PC-9 (cell line): ENCODE data around the gene ANKS1B. TPM values are rescaled to one million over a fixed set of nuclear protein-coding genes. Genes with fewer than 3 reads are reported as not detected.

Experiments
- BruUV-seq: library from RNA; stranded (reverse); fragments of 400-500 nt; replicated peaks from 2 replicates; lab custom pipeline; 2021; lab: Mats Ljungman, UMichigan
- CTCF ChIA-PET: fragments of 300-600 bp; sonication (Branson Sonifier 250); formaldehyde crosslinking; loops from one replicate; lab custom pipeline; 2022; ENCODE audit warnings: antibody characterized with exemption; lab: Charles Lee
- POLR2A ChIA-PET: fragments of 300-600 bp; sonication (Branson Sonifier 250); formaldehyde crosslinking; loops from one replicate; lab custom pipeline; 2022; ENCODE audit warnings: antibody characterized with exemption; ENCODE audit not compliant: unreplicated experiment; lab: Charles Lee
- DNase-seq, 2 experiments: peaks; one replicate each; pipeline versions ENCODE4 v3.0.0 to v3.0.0-alpha.2; 2015 to 2022; ENCODE audit warnings: mixed read lengths in 1 of 2
- H2AFZ ChIP-seq: fragments of 200-600 bp; sonication (generic); 2 replicates; pipeline ENCODE4 v1.8.1; 2017; ENCODE audit warnings: antibody characterized with exemption
- H3F3A ChIP-seq: fragments of 200-600 bp; sonication (generic); 2 replicates; pipeline ENCODE4 v1.8.1; 2017; ENCODE audit warnings: antibody characterized with exemption, mild to moderate bottlenecking, low read depth; ENCODE audit not compliant: insufficient read depth
- H3K27ac ChIP-seq: fragments of 200-600 bp; sonication (generic); 2 replicates; pipeline ENCODE4 v1.6.1; 2016; ENCODE audit warnings: mixed run types
- H3K27me3 ChIP-seq: fragments of 200-600 bp; sonication (generic); 2 replicates; pipeline ENCODE4 v1.6.1; 2016; ENCODE audit warnings: low read depth, mixed run types; ENCODE audit not compliant: insufficient read depth
- H3K36me3 ChIP-seq: fragments of 200-600 bp; sonication (generic); 2 replicates; pipeline ENCODE4 v1.6.1; 2016; ENCODE audit warnings: low read depth, mixed run types
- H3K4me1 ChIP-seq: fragments of 200-600 bp; sonication (generic); replicated peaks from 2 replicates; pipeline ENCODE4 v1.6.1; 2016; ENCODE audit warnings: mixed run types; ENCODE audit not compliant: insufficient read depth
- H3K4me2 ChIP-seq: fragments of 200-600 bp; sonication (generic); 2 replicates; pipeline ENCODE4 v1.6.1; 2017; ENCODE audit warnings: mixed run types
- H3K4me3 ChIP-seq: fragments of 200-600 bp; sonication (generic); 2 replicates; pipeline ENCODE4 v1.6.1; 2016; ENCODE audit warnings: mixed run types
- H3K79me2 ChIP-seq: fragments of 200-600 bp; sonication (generic); 2 replicates; pipeline ENCODE4 v1.6.1; 2017; ENCODE audit warnings: low read depth, mixed run types
- H3K9me2 ChIP-seq: fragments of 200-600 bp; sonication (generic); 2 replicates; pipeline ENCODE4 v1.8.1; 2017; ENCODE audit warnings: mild to moderate bottlenecking; ENCODE audit not compliant: insufficient read depth
- H3K9me3 ChIP-seq: fragments of 200-600 bp; sonication (generic); 2 replicates; pipeline ENCODE4 v1.8.1; 2016; ENCODE audit warnings: low read depth; ENCODE audit not compliant: insufficient read depth
- H4K20me1 ChIP-seq: fragments of 200-600 bp; sonication (generic); 2 replicates; pipeline ENCODE4 v1.8.1; 2017; ENCODE audit not compliant: insufficient read depth
- CTCF ChIP-seq: fragments of 200-600 bp; sonication (generic); conservative IDR thresholded peaks from 2 replicates; pipeline ENCODE4 v1.6.1; 2017; ENCODE audit warnings: mixed run types, antibody characterized with exemption, mild to moderate bottlenecking, moderate library complexity
- EZH2 ChIP-seq: fragments of 200-600 bp; sonication (generic); IDR thresholded peaks from 2 replicates; pipeline ENCODE4 v1.8.0; 2017; ENCODE audit warnings: antibody characterized with exemption, low read depth
- intact Hi-C: fragments of 100-400 bp; cut with micrococcal nuclease; formaldehyde crosslinking; loops from one replicate; pipeline ENCODE4 v1.10.0; 2022; ENCODE audit not compliant: unreplicated experiment
- total RNA-seq: library from RNA; stranded (reverse); gene quantifications from 2 replicates; pipeline ENCODE4 v1.2.3, GENCODE V29; 2021

The ANKS1B gene
- total RNA-seq, 1 experiment from 2014 or later = not detected

DNA sequence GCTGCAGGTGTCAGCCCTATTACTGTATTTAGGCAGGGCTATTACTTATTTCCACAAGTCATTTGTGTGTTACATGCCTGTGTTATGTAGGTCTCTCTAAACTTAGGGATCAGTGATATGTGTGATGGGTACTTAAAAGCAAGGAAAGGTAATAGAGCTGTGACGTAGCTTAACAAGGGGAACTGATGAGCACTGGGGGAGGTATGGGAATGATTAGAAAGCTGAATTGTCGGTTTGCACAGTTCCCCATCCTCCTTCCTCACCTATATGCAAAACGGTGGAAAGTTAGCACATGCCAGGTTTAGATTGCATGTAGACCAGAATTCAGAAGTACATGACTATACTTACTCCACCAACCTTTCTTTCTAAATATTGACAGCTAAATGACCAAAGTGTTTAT is 831.4 kb downstream of the ANKS1B start:
- CTCF ChIA-PET = no interaction called here
- POLR2A ChIA-PET = no interaction called here
- Histone ChIP-seq H3K4me3 (no peak overlapping the region), H3K36me3 (no peaks in the 10 kb centered on the region), H3K4me1 (no peaks in the 10 kb centered on the region), H3K9me2 (no peaks in the 10 kb centered on the region), H3K79me2 (no peaks in the 10 kb centered on the region), H3K27ac (no peak overlapping the region), H3F3A (no peaks in the 10 kb centered on the region), H3K9me3 (no peaks in the 10 kb centered on the region), H2AFZ (no peak overlapping the region), H3K4me2 (no peak overlapping the region), H4K20me1 (no peaks in the 10 kb centered on the region), H3K27me3 (peaks cover 4% of the 10 kb centered on the region; the same call in 1 of the 2 replicates)
- TF ChIP-seq EZH2 (no peak), CTCF (no peak)
- BruUV-seq = no TSS peak
- intact Hi-C loops = no loop called here
- DNase-seq = no peak

DNA sequence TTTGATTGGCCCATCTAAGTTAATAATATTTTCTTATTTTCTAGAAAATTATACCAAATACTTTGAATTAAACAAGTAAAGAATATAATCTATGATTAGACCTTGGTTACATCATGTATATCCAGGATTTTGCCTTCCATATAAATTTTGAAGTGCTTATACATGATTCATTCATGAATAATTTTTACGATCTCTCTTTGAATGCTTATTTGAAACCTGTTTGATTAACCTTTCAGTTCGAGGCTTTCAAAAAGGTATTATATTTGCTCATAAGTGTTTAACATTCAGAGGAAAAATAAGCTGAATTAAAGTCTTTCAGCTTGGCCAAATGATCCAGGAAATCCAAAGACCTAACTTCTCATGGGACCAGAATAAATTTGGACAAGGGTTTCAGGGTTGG is 832.4 kb downstream of the ANKS1B start:
- Histone ChIP-seq H2AFZ (no peak overlapping the region), H3K4me3 (no peak overlapping the region), H3F3A (no peaks in the 10 kb centered on the region), H3K9me2 (no peaks in the 10 kb centered on the region), H3K36me3 (no peaks in the 10 kb centered on the region), H4K20me1 (no peaks in the 10 kb centered on the region), H3K27ac (no peak overlapping the region), H3K4me2 (no peak overlapping the region), H3K9me3 (no peaks in the 10 kb centered on the region), H3K79me2 (no peaks in the 10 kb centered on the region), H3K27me3 (peaks cover 4% of the 10 kb centered on the region; the same call in 1 of the 2 replicates), H3K4me1 (no peaks in the 10 kb centered on the region)
- TF ChIP-seq CTCF = no peak
- TF ChIP-seq EZH2 = no peak
- intact Hi-C loops = no loop called here
- ChIA-PET POLR2A (interaction anchor here (0.6 kb wide), 1 partner anchor 33 kb away, joined by 5 read pairs; no protein-coding TSS in a partner anchor), CTCF (no interaction called here)
- no peak for DNase-seq
- BruUV-seq = no TSS peak

- Histone ChIP-seq H3K27ac (no peak overlapping the region), H3K36me3 (no peaks in the 10 kb centered on the region), H3K79me2 (no peaks in the 10 kb centered on the region), H3K27me3 (peaks cover 4% of the 10 kb centered on the region; the same call in 1 of the 2 replicates), H4K20me1 (no peaks in the 10 kb centered on the region), H3K9me3 (no peaks in the 10 kb centered on the region), H3K4me1 (no peaks in the 10 kb centered on the region), H2AFZ (no peak overlapping the region), H3K4me3 (no peak overlapping the region), H3K4me2 (no peak overlapping the region), H3K9me2 (no peaks in the 10 kb centered on the region), H3F3A (no peaks in the 10 kb centered on the region)
- BruUV-seq = no TSS peak
- no peak for TF ChIP-seq CTCF
- TF ChIP-seq EZH2 = no peak
- CTCF ChIA-PET = no interaction called here
- intact Hi-C loops = no loop called here
- DNase-seq = no peak
- POLR2A ChIA-PET = no interaction called here
Observed at GRCh38 chr12:99151744-99152143, 833.0 kb downstream of the ANKS1B start.
